B cell (primary cell): ENCODE data around the gene ZDHHC12. TPM values are rescaled to one million over a fixed set of nuclear protein-coding genes. Genes with fewer than 3 reads are reported as not detected.

Experiments used
- ATAC-seq: fragments of 200-7000 bp; cut with Tn5 transposase; one replicate; pipeline ENCODE4 v1.10.0; 2021; ENCODE audit warnings: low read depth, mild to moderate bottlenecking, moderate number of reproducible peaks, moderate library complexity
- CTCF ChIA-PET: fragments of 350-600 bp; sonication (Branson Sonifier 250); formaldehyde crosslinking; loops from one replicate; lab custom pipeline; 2021; ENCODE audit warnings: antibody characterized with exemption, inconsistent platforms; lab: Charles Lee
- POLR2A ChIA-PET: fragments of 350-600 bp; sonication (Branson Sonifier 250); formaldehyde crosslinking; loops from one replicate; lab custom pipeline; 2021; ENCODE audit warnings: antibody characterized with exemption; lab: Charles Lee
- DNase-seq: peaks from one replicate; pipeline ENCODE4 v3.0.0; 2013
- H2AFZ ChIP-seq: 2 replicates; pipeline ENCODE4 v1.6.1; 2012; ENCODE audit warnings: mild to moderate bottlenecking, low read depth, low read length; ENCODE audit not compliant: insufficient read depth, poor library complexity, severe bottlenecking
- H3K27ac ChIP-seq, 2 donors: 1 replicate in 1 of 2; 2 replicates in 1 of 2; pipeline ENCODE4 v1.5.1; 2012 to 2013; ENCODE audit warnings: low read length in 2 of 2, mild to moderate bottlenecking in 2 of 2, moderate library complexity in 1 of 2
- H3K27me3 ChIP-seq, 4 experiments: fragments of 200-600 bp in 1 of 4; sonication (generic) in 1 of 4; replicated peaks in 1 of 4; 1 replicate in 2 of 4; 2 replicates in 2 of 4; pipeline versions ENCODE4 v1.6.1 to v1.7.0; 2013 to 2016; ENCODE audit warnings: low read length in 3 of 4, mild to moderate bottlenecking in 2 of 4, mixed read lengths in 1 of 4, moderate library complexity in 1 of 4; ENCODE audit not compliant: insufficient read depth in 4 of 4, control insufficient read depth in 3 of 4; ENCODE audit errors: control extremely low read depth in 1 of 4
- H3K36me3 ChIP-seq, 2 experiments: replicated peaks in 1 of 2; 1 replicate in 1 of 2; 2 replicates in 1 of 2; pipeline versions ENCODE4 v1.6.1 to v1.7.1; 2013; ENCODE audit warnings: low read length in 1 of 2; ENCODE audit not compliant: insufficient read depth in 2 of 2, control insufficient read depth in 1 of 2; ENCODE audit errors: control extremely low read depth in 1 of 2, extremely low read depth in 1 of 2
- H3K4me1 ChIP-seq, 2 donors: fragments of 200-600 bp in 1 of 2; sonication (generic) in 1 of 2; 1 replicate in 1 of 2; 2 replicates in 1 of 2; pipeline versions ENCODE4 v1.5.1 to v1.6.1; 2013 to 2017; ENCODE audit warnings: low read length in 2 of 2; ENCODE audit not compliant: control insufficient read depth in 2 of 2, insufficient read depth in 2 of 2
- H3K4me2 ChIP-seq: replicated peaks from 2 replicates; pipeline ENCODE3; 2012; ENCODE audit warnings: mild to moderate bottlenecking, low read depth, low read length; ENCODE audit not compliant: poor library complexity, severe bottlenecking
- H3K4me3 ChIP-seq, 5 experiments: fragments of 200-600 bp in 1 of 5; sonication (generic) in 1 of 5; 1 replicate in 3 of 5; 2 replicates in 2 of 5; pipeline versions ENCODE4 v1.5.1 to v1.7.0; 2011 to 2016; ENCODE audit warnings: low read length in 4 of 5, mild to moderate bottlenecking in 4 of 5, low read depth in 2 of 5, control low read depth in 1 of 5, moderate library complexity in 1 of 5; ENCODE audit not compliant: insufficient read depth in 1 of 5; ENCODE audit errors: control extremely low read depth in 1 of 5, extremely low read depth in 1 of 5
- H3K79me2 ChIP-seq: fragments of 200-600 bp; sonication (generic); one replicate; pipeline ENCODE4 v1.6.0; 2016; ENCODE audit warnings: low read length; ENCODE audit not compliant: control insufficient read depth, insufficient read depth
- H3K9ac ChIP-seq: fragments of 200-600 bp; sonication (generic); 2 replicates; pipeline ENCODE4 v1.6.1; 2017; ENCODE audit warnings: mild to moderate bottlenecking, low read length, moderate library complexity
- H3K9me3 ChIP-seq, 3 donors: one replicate each; pipeline versions ENCODE4 v1.6.1 to v1.7.1; 2013; ENCODE audit warnings: low read length in 2 of 3; ENCODE audit not compliant: control insufficient read depth in 2 of 3, insufficient read depth in 1 of 3; ENCODE audit errors: control extremely low read depth in 1 of 3
- H4K20me1 ChIP-seq: 2 replicates; pipeline ENCODE4 v1.6.0; 2012; ENCODE audit warnings: mild to moderate bottlenecking, low read length; ENCODE audit not compliant: insufficient read depth, control insufficient read depth, poor library complexity, severe bottlenecking
- H3K27ac Mint-ChIP-seq: one replicate; pipeline ENCODE4 v1.8.0; 2021; ENCODE audit warnings: mixed read lengths
- H3K27me3 Mint-ChIP-seq: one replicate; pipeline ENCODE4 v1.8.0; 2021; ENCODE audit warnings: mixed read lengths
- H3K4me1 Mint-ChIP-seq: one replicate; pipeline ENCODE4 v1.8.0; 2021; ENCODE audit warnings: mixed read lengths
- H3K4me3 Mint-ChIP-seq: one replicate; pipeline ENCODE4 v1.8.0; 2021; ENCODE audit warnings: mixed read lengths
- H3K9me3 Mint-ChIP-seq: one replicate; pipeline ENCODE4 v1.8.0; 2022; ENCODE audit warnings: mixed read lengths; ENCODE audit not compliant: insufficient read depth
- EZH2 ChIP-seq: IDR thresholded peaks from 2 replicates; pipeline ENCODE4 v1.6.1; 2012; ENCODE audit warnings: borderline replicate concordance, low read depth, mild to moderate bottlenecking, moderate library complexity, low read length; ENCODE audit not compliant: insufficient read depth, poor library complexity, severe bottlenecking
- WGBS: methylation state at CpG from one replicate; pipeline ENCODE4 v1.1.5; 2013; ENCODE audit warnings: missing lambda C conversion rate; ENCODE audit not compliant: insufficient coverage; 5-methylcytosine and 5-hydroxymethylcytosine counted together
- intact Hi-C: fragments of 100-400 bp; cut with micrococcal nuclease; formaldehyde crosslinking; loops from one replicate; pipeline ENCODE4 v1.10.0; 2022
- polyA plus RNA-seq: library from polyadenylated mRNA; depleted of rRNA; stranded (reverse); fragments of >200 nt; gene quantifications from 2 replicates; pipeline ENCODE4 v1.2.3, GENCODE V29; 2012
- total RNA-seq, 2 donors: library from RNA; stranded (reverse); fragments of 120-200 nt in 1 of 2; gene quantifications; 1 replicate in 1 of 2; 2 replicates in 1 of 2; pipeline versions ENCODE4 v1.2.3 to v1.2.4, GENCODE V29; 2013 to 2022
- TF ChIP-seq, protein P1 (sequence below): fragments of 200-600 bp; IDR thresholded peaks from one replicate; pipeline ENCODE4 v1.8.0; 2022; ENCODE audit warnings: antibody characterized with exemption, mild to moderate bottlenecking

Gene ZDHHC12
- total and polyA plus RNA-seq, 2 donors (not counting 1 experiment from before 2014, with no cell fraction given) = 28.5 to 47.0 TPM

DNA sequence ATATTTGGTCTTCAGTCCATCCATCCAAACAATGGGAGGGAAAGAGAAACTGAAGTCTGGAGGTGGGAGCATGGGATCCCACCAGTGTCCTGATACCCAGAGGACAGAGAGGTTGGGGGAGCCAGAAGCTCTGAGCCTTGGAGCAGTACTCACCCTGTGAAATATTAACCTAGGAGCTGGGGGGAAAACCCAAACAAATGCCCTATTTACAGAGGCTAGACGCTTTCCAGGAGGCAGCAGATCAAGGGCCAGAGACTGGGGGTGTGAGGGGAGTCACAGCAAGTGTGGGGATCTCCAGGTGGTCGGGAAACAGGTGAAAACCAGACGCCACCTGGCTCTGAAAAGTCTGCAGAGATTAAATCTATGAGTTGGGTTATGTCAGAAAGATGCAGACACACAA is 41.6 kb upstream of the ZDHHC12 start:
- Histone ChIP-seq H3K27me3 (no peaks in the 10 kb centered on the region), H3K9ac (no peak overlapping the region), H3K4me1 (peaks cover 3% of the 10 kb centered on the region in 2 donors), H3K79me2 (peaks cover 59% of the 10 kb centered on the region), H3K36me3 (peaks cover 0 to 10% of the 10 kb centered on the region in 2 experiments), H2AFZ (no peak overlapping the region), H3K9me3 (no peaks in the 10 kb centered on the region), H3K4me2 (no peak overlapping the region), H3K27ac (no peak overlapping the region), H4K20me1 (peaks cover 21% of the 10 kb centered on the region), H3K4me3 (no peak overlapping the region)
- ATAC-seq = no peak
- intact Hi-C loops = no loop called here
- H3K9me3 Mint-ChIP-seq = no peaks in the 10 kb centered on the region
- ChIA-PET POLR2A (interaction anchor here (0.6 kb wide), 1 partner anchor 113 kb away, joined by 4 read pairs; no protein-coding TSS in a partner anchor), CTCF (no interaction called here)
- H3K27ac Mint-ChIP-seq = no peak overlapping the region
- no peak for TF ChIP-seq EZH2
- TF ChIP-seq, protein P1, sequence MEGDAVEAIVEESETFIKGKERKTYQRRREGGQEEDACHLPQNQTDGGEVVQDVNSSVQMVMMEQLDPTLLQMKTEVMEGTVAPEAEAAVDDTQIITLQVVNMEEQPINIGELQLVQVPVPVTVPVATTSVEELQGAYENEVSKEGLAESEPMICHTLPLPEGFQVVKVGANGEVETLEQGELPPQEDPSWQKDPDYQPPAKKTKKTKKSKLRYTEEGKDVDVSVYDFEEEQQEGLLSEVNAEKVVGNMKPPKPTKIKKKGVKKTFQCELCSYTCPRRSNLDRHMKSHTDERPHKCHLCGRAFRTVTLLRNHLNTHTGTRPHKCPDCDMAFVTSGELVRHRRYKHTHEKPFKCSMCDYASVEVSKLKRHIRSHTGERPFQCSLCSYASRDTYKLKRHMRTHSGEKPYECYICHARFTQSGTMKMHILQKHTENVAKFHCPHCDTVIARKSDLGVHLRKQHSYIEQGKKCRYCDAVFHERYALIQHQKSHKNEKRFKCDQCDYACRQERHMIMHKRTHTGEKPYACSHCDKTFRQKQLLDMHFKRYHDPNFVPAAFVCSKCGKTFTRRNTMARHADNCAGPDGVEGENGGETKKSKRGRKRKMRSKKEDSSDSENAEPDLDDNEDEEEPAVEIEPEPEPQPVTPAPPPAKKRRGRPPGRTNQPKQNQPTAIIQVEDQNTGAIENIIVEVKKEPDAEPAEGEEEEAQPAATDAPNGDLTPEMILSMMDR = no peak
- peaks cover 14% of the 10 kb centered on the region for H3K4me1 Mint-ChIP-seq
- DNase-seq = no peak
- no peaks in the 10 kb centered on the region for H3K27me3 Mint-ChIP-seq
- 84% methylated on average over 3 of the region's 3 CpGs for WGBS
- H3K4me3 Mint-ChIP-seq = no peak overlapping the region

DNA sequence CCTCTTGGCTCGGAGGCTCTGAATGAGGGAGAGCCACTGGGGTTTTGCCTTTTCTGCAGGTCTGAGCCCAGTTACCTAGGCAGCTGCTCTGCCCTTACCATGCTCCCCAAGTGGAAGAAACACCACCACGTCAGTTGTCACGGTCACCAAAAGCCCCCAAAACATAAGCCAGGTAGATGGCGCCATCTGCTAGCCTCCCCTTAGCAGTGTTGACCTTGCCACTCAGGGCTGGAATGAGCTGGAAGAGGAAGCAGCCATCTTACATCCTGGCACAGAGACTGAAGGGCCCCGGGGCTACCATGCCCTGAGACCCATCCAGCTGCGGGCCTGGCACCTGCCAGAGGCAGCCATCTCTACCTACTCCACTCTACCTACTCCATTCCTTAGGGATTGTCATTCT is 40.4 kb upstream of the ZDHHC12 start:
- TF ChIP-seq, protein P1 = no peak
- no peak for TF ChIP-seq EZH2
- CTCF ChIA-PET = interaction anchor here (1.0 kb wide), 1 partner anchor 11 kb away, joined by 3 read pairs; no protein-coding TSS in a partner anchor
- no peaks in the 10 kb centered on the region for H3K27me3 Mint-ChIP-seq
- H3K79me2 ChIP-seq = peaks cover 49% of the 10 kb centered on the region
- no peaks in the 10 kb centered on the region for H3K9me3 ChIP-seq
- ATAC-seq = no peak
- WGBS = 84% methylated on average over 6 of the region's 6 CpGs
- POLR2A ChIA-PET = interaction anchor here (0.7 kb wide), 1 partner anchor 214 kb away, joined by 3 read pairs; no protein-coding TSS in a partner anchor
- H2AFZ ChIP-seq = no peak overlapping the region
- no peak overlapping the region for H3K4me3 ChIP-seq
- peaks cover 6% of the 10 kb centered on the region for H3K4me1 Mint-ChIP-seq
- H3K27ac Mint-ChIP-seq = no peak overlapping the region
- H3K36me3 ChIP-seq = peaks cover 0 to 10% of the 10 kb centered on the region in 2 experiments
- H3K27me3 ChIP-seq = no peaks in the 10 kb centered on the region
- H3K9ac ChIP-seq = no peak overlapping the region
- H3K9me3 Mint-ChIP-seq = no peaks in the 10 kb centered on the region
- H3K4me3 Mint-ChIP-seq = no peak overlapping the region
- intact Hi-C loops = no loop called here
- H3K27ac ChIP-seq = no peak overlapping the region
- no peak for DNase-seq
- H4K20me1 ChIP-seq = peaks cover 21% of the 10 kb centered on the region
- no peak overlapping the region for H3K4me2 ChIP-seq
- no peaks in the 10 kb centered on the region for H3K4me1 ChIP-seq
